HEK293T (cell line): ENCODE results near the gene CYP4F22.
"Not testable (repeated sequence)": the region's sequence is repeated elsewhere in the genome, so short reads cannot be mapped to it uniquely, and the experiment has no call there.

Source experiments
- CTCF ChIA-PET: fragments of 350-600 bp; formaldehyde crosslinking; extraction: SDS; loops from one replicate; lab custom pipeline; 2021; ENCODE audit warnings: antibody characterized with exemption, inconsistent platforms; lab: Yijun Ruan, JAX
- POLR2A ChIA-PET: fragments of 350-600 bp; formaldehyde crosslinking; extraction: SDS; loops from one replicate; lab custom pipeline; 2020; ENCODE audit warnings: antibody characterized with exemption, inconsistent platforms; lab: Yijun Ruan, JAX
- DNase-seq: peaks from one replicate; pipeline ENCODE4 v3.0.0; 2012; ENCODE audit warnings: mixed read lengths; ENCODE audit errors: extremely low spot score
- ARNT ChIP-seq: fragments of 450-650 bp; IDR thresholded peaks from 2 replicates; pipeline ENCODE4 v1.6.1; 2017; ENCODE audit warnings: mild to moderate bottlenecking
- BHLHE40 ChIP-seq: fragments of 450-650 bp; IDR thresholded peaks from 2 replicates; pipeline ENCODE4 v1.6.1; 2016; ENCODE audit warnings: mild to moderate bottlenecking, moderate library complexity, borderline replicate concordance
- CTBP1 ChIP-seq: fragments of 450-650 bp; IDR thresholded peaks from 2 replicates; pipeline ENCODE4 v1.6.1; 2016; ENCODE audit warnings: borderline replicate concordance
- ELF4 ChIP-seq: fragments of 450-650 bp; IDR thresholded peaks from 2 replicates; pipeline ENCODE4 v1.6.1; 2017; ENCODE audit warnings: antibody characterized with exemption
- FOXA1 ChIP-seq: fragments of 450-650 bp; IDR thresholded peaks from 2 replicates; pipeline ENCODE4 v1.6.1; 2016; ENCODE audit warnings: mild to moderate bottlenecking
- FOXK2 ChIP-seq: fragments of 450-650 bp; IDR thresholded peaks from 2 replicates; pipeline ENCODE4 v1.6.1; 2016; ENCODE audit warnings: mild to moderate bottlenecking
- FOXM1 ChIP-seq: fragments of 450-650 bp; IDR thresholded peaks from 2 replicates; pipeline ENCODE4 v1.6.1; 2017; ENCODE audit warnings: mild to moderate bottlenecking, borderline replicate concordance
- HDGF ChIP-seq: fragments of 450-650 bp; IDR thresholded peaks from 2 replicates; pipeline ENCODE4 v1.6.1; 2017; ENCODE audit warnings: antibody characterized with exemption, borderline replicate concordance
- L3MBTL2 ChIP-seq: fragments of 450-650 bp; conservative IDR thresholded peaks from 2 replicates; pipeline ENCODE4 v1.6.1; 2016; ENCODE audit warnings: mild to moderate bottlenecking
- LEF1 ChIP-seq: fragments of 450-650 bp; IDR thresholded peaks from 2 replicates; pipeline ENCODE4 v1.6.1; 2017; ENCODE audit warnings: mild to moderate bottlenecking, borderline replicate concordance
- NFRKB ChIP-seq: fragments of 450-650 bp; IDR thresholded peaks from 2 replicates; pipeline ENCODE4 v1.6.1; 2016; ENCODE audit warnings: mild to moderate bottlenecking, moderate library complexity
- SP1 ChIP-seq: fragments of 450-650 bp; IDR thresholded peaks from 2 replicates; pipeline ENCODE4 v1.6.1; 2017
- SUZ12 ChIP-seq: fragments of 450-650 bp; IDR thresholded peaks from 2 replicates; pipeline ENCODE4 v1.6.1; 2016; ENCODE audit warnings: mild to moderate bottlenecking
- TARDBP ChIP-seq: fragments of 450-650 bp; IDR thresholded peaks from 2 replicates; pipeline ENCODE4 v1.6.1; 2016
- ZNF384 ChIP-seq: fragments of 450-650 bp; IDR thresholded peaks from 2 replicates; pipeline ENCODE4 v1.6.1; 2016
- TF ChIP-seq, protein P1 (sequence below): fragments of 450-650 bp; IDR thresholded peaks from 2 replicates; pipeline ENCODE4 v1.6.1; 2016

The CYP4F22 gene

DNA sequence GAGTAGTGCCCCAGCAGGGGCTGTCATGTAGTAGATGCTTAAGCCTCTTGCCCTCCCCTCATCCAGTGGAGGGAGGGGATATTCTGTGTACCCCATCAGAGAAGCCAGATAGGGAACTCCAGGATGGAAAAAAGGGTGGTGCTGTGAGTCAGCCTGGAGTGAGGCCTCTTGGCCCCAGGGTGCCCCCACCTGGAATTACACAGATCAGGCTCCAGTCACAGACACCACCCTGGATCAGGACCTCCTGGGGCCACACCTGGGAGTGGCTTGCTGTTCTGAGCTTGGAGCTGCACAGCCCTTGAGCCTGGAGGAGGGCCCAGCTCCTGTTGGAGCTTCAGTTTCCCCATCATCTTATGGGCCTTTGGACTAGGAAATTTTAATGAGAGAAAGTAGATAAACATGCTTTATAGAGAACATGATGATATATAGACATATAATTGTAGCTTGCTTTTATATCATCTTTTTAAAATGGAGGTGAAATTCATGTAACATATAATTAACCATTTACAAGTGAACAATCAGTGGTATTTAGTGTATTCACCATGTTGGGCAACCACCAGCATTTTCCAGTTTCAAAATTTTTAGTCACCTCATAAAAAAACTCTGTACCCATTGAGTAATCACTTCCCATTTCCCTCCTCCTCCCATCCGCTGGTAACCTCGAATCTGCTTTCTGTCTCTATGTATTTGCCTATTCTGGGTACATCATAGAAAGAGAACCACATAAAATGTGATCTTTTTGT lies 24.6 kb downstream of the CYP4F22 start:
- ChIA-PET CTCF (interaction anchor here (0.6 kb wide), 1 partner anchor 1218 kb away, joined by 3 read pairs; no protein-coding TSS in a partner anchor), POLR2A (no interaction called here)
- TF ChIP-seq FOXK2 (no peak), HDGF (no peak), SUZ12 (no peak), ARNT (no peak), LEF1 (no peak)
- DNase-seq = no peak

DNA sequence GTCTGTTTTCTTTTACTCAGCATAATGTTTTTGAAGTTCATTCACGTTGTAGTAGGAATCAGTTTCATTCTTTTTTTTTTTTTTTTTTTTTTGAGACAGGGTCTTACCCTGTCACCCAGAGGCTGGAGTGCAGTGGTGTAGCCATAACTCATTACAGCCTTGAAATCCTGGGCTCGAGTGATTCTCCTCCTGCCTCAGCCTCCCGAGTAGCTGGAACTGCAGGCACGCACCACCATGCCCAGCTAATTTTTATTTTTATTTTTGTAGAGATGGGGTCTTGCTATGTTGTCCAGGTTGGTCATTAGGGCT lies 25.2 kb downstream of the CYP4F22 start:
- DNase-seq, POLR2A ChIA-PET: not testable (repeated sequence)
- CTCF ChIA-PET = interaction anchor here (0.6 kb wide), 2 partner anchors 18 to 1219 kb away, joined by 3 read pairs; no protein-coding TSS in a partner anchor

DNA sequence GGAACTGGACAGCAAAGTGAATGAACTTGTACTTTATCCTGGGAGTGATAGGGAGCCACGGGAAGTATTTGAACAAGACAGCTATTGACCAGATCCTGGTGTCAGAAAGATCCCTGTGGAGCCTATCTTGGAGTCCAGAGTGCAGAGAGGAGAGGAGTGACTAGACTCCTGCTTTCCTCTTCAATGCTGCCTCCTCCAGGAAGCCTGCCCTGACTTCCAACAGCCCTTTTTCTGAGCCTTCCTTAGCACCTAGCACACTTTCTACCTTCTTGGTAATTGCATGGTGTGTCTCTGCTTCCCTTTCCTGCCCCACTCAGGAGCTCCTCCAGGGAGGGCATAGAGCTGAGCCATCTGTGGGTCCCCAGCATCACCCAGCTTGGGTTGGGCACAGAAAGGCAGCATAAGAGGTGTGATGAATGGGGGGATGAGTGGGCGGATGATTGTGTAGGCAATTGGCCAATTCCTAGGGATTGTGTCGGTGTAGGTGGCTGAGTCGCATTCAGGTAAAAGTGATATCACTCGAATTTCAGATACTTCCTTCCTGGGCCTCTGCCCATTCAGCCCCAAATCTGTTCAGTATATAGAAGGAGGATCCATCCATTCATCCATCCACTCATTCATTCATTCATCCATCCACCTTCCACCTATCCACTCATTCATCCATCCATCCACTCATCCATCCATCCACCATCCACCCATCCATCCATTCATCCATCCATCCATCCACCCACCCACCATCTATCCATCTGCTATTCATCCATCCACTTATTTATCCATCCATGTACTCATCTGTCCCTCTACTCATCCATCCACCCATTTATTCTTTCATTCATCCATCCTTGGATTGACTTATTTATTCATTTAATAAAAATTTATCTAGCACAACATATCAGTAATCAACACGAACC lies 26.9 kb downstream of the CYP4F22 start:
- no peak for DNase-seq
- CTCF ChIA-PET = no interaction called here
- TF ChIP-seq, protein P1, sequence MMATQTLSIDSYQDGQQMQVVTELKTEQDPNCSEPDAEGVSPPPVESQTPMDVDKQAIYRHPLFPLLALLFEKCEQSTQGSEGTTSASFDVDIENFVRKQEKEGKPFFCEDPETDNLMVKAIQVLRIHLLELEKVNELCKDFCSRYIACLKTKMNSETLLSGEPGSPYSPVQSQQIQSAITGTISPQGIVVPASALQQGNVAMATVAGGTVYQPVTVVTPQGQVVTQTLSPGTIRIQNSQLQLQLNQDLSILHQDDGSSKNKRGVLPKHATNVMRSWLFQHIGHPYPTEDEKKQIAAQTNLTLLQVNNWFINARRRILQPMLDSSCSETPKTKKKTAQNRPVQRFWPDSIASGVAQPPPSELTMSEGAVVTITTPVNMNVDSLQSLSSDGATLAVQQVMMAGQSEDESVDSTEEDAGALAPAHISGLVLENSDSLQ = no peak
- TF ChIP-seq SP1 = no peak
- no peak for TF ChIP-seq BHLHE40
- no peak for TF ChIP-seq TARDBP
- no peak for TF ChIP-seq L3MBTL2
- no peak for TF ChIP-seq LEF1
- TF ChIP-seq CTBP1 = no peak
- no peak for TF ChIP-seq ZNF384
- no peak for TF ChIP-seq SUZ12
- no peak for TF ChIP-seq HDGF
- no peak for TF ChIP-seq FOXK2
- TF ChIP-seq NFRKB = no peak
- TF ChIP-seq FOXA1 = no peak
- no peak for TF ChIP-seq FOXM1
- TF ChIP-seq ELF4 = no peak
- TF ChIP-seq ARNT = no peak
- POLR2A ChIA-PET = interaction anchor here (1.4 kb wide), 1 partner anchor 11 kb away, joined by 3 read pairs; no protein-coding TSS in a partner anchor

DNA sequence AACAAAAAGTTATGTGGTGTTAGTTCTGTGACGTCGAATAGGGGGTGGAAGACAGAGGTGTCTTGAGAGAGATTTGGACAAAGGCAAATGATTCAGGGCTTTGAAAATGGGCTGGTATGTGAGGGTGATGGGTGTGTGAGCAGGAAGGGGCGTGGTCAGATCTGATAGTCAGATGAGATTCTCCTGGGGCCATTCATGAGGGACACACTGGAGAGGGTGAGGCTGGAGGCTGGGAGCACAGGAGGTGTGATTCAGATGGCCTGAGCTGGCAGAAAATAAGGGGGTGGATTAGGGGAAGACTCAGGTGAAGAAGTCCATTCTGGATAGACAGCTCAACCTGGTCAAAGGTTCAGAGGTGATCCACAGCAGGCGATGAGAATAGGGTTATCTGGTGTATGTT lies 28.0 kb downstream of the CYP4F22 start:
- ChIA-PET POLR2A (interaction anchor here (1.4 kb wide), 1 partner anchor 12 kb away, joined by 3 read pairs; no protein-coding TSS in a partner anchor), CTCF (no interaction called here)
- DNase-seq = no peak
- TF ChIP-seq CTBP1 = no peak
- TF ChIP-seq, protein P1 = no peak
- no peak for TF ChIP-seq HDGF
- no peak for TF ChIP-seq ELF4

DNA sequence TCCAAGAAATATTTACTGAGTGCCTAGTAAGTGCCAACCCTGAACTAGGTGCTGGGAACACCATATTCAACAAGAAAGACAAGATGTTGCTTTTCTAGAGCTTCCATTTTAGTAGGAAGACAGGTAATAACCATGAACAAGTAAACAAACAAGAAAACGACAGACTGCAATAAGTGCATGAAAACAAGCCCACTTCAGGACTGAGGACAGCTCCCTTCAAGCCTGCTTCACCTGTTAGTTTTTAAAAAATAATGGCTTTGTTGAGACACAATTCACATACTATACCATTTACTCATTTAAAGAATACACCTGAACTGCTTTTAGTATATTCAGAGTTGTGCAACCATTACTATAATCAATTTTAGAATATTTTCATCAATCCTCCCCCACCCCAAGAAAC lies 30.4 kb downstream of the CYP4F22 start:
- POLR2A ChIA-PET = no interaction called here
- no peak for DNase-seq
- no peak for TF ChIP-seq TARDBP
- no peak for TF ChIP-seq FOXM1
- no peak for TF ChIP-seq SP1
- no peak for TF ChIP-seq CTBP1
- no peak for TF ChIP-seq FOXK2
- TF ChIP-seq BHLHE40 = no peak
- no peak for TF ChIP-seq HDGF
- no peak for TF ChIP-seq ZNF384
- TF ChIP-seq L3MBTL2 = no peak
- TF ChIP-seq, protein P1 = no peak
- TF ChIP-seq ARNT = no peak
- TF ChIP-seq NFRKB = no peak
- TF ChIP-seq LEF1 = no peak
- TF ChIP-seq FOXA1 = no peak
- no peak for TF ChIP-seq SUZ12
- no peak for TF ChIP-seq ELF4
- CTCF ChIA-PET = interaction anchor here (0.6 kb wide), 1 partner anchor 45 kb away, joined by 3 read pairs; no protein-coding TSS in a partner anchor

DNA sequence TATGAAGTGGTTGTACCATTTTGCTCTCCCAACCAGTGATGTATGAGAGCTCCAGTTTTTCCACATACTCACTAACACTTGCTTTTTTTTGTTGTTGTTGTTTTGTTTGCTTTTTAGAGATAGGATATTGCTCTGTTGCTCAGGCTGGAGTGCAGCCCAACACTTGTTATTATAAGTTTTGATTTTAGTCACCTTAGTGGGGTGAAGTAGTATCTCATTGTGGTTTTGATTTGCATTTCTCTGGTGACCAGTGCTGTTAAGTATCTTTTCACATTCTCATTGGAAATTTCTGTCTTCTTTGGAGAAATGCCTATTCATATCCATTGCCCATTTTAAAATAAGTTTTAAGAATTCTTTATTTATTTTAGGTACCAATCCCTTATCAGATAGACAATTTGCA lies 31.3 kb downstream of the CYP4F22 start:
- no peak for TF ChIP-seq SP1
- no peak for TF ChIP-seq ELF4
- no peak for TF ChIP-seq HDGF
- no peak for TF ChIP-seq LEF1
- TF ChIP-seq BHLHE40 = no peak
- TF ChIP-seq FOXA1 = no peak
- no peak for TF ChIP-seq ZNF384
- no peak for TF ChIP-seq SUZ12
- no peak for TF ChIP-seq FOXK2
- TF ChIP-seq CTBP1 = no peak
- TF ChIP-seq FOXM1 = no peak
- TF ChIP-seq, protein P1 = no peak
- no peak for TF ChIP-seq L3MBTL2
- TF ChIP-seq NFRKB = no peak
- TF ChIP-seq ARNT = no peak
- TF ChIP-seq TARDBP = no peak
- ChIA-PET CTCF (no interaction called here), POLR2A (no interaction called here)
- no peak for DNase-seq
